ENCODE data around the gene SYNGR3.

The SYNGR3 gene

GRCh38 chr16:1992704-1993317, 3.0 kb downstream of the SYNGR3 start:
- DNase-seq (ENCODE audit: low read depth) = no peak

- DNase-seq (ENCODE audit: low read depth) = no peak
Observed at GRCh38 chr16:1993731-1994131, 4.0 kb downstream of the SYNGR3 start.

- no peak for DNase-seq (ENCODE audit: low read depth)
Observed at GRCh38 chr16:1997494-1998359, 8.0 kb downstream of the SYNGR3 start.

GRCh38 chr16:1998360-1998835, 8.6 kb downstream of the SYNGR3 start:
- DNase-seq (ENCODE audit: low read depth) = no peak

GRCh38 chr16:1998852-1999801, 9.4 kb downstream of the SYNGR3 start:
- no peak for DNase-seq (ENCODE audit: low read depth)

- no peak for DNase-seq (ENCODE audit: low read depth)
Observed at GRCh38 chr16:1999866-2000514, 10.2 kb downstream of the SYNGR3 start.

GRCh38 chr16:2001035-2001434, 11.3 kb downstream of the SYNGR3 start:
- no peak for DNase-seq (ENCODE audit: low read depth)

- DNase-seq (ENCODE audit: low read depth) = no peak
Observed at GRCh38 chr16:2001456-2002355, 11.9 kb downstream of the SYNGR3 start.

- DNase-seq (ENCODE audit: low read depth) = no peak
Observed at GRCh38 chr16:2002406-2003230, 12.8 kb downstream of the SYNGR3 start.

GRCh38 chr16:2003231-2003826, 13.6 kb downstream of the SYNGR3 start:
- DNase-seq (ENCODE audit: low read depth) = no peak

GRCh38 chr16:2003827-2004641, 14.3 kb downstream of the SYNGR3 start:
- DNase-seq (ENCODE audit: low read depth) = no peak

- no peak for DNase-seq (ENCODE audit: low read depth)
Observed at GRCh38 chr16:2004795-2005517, 15.2 kb downstream of the SYNGR3 start.

- DNase-seq (ENCODE audit: low read depth) = no peak
Observed at GRCh38 chr16:2005646-2006045, 15.9 kb downstream of the SYNGR3 start.

GRCh38 chr16:2006317-2006716, 16.5 kb downstream of the SYNGR3 start:
- DNase-seq (ENCODE audit: low read depth) = no peak

GRCh38 chr16:2007081-2007836, 17.5 kb downstream of the SYNGR3 start:
- DNase-seq (ENCODE audit: low read depth) = no peak

- no peak for DNase-seq (ENCODE audit: low read depth)
Observed at GRCh38 chr16:2008009-2008526, 18.3 kb downstream of the SYNGR3 start.

- DNase-seq (ENCODE audit: low read depth) = no peak
Observed at GRCh38 chr16:2008631-2009163, 18.9 kb downstream of the SYNGR3 start.

Data from CMK (cell line).